Mesothelial cell of epicardium (in vitro differentiated cells): ENCODE data around the gene ANKMY1. TPM values are rescaled to one million over a fixed set of nuclear protein-coding genes. Genes with fewer than 3 reads are reported as not detected.

Experiments used
- DNase-seq, 2 experiments: peaks; one replicate each; pipeline ENCODE4 v3.0.0; 2021; ENCODE audit warnings: low spot score in 2 of 2; ENCODE audit not compliant: unreplicated experiment in 2 of 2
- H3K27ac Mint-ChIP-seq: 2 replicates; pipeline ENCODE4 v1.8.0; 2021; ENCODE audit warnings: mixed read lengths
- H3K27me3 Mint-ChIP-seq: 2 replicates; pipeline ENCODE4 v1.8.0; 2021; ENCODE audit warnings: low read depth, mixed read lengths
- H3K36me3 Mint-ChIP-seq: 2 replicates; pipeline ENCODE4 v1.8.0; 2021; ENCODE audit warnings: mixed read lengths
- H3K4me1 Mint-ChIP-seq: 2 replicates; pipeline ENCODE4 v1.8.0; 2021; ENCODE audit warnings: mixed read lengths
- H3K4me3 Mint-ChIP-seq: 2 replicates; pipeline ENCODE4 v1.8.0; 2021; ENCODE audit warnings: mild to moderate bottlenecking, moderate library complexity, mixed read lengths
- H3K9me3 Mint-ChIP-seq: 2 replicates; pipeline ENCODE4 v1.8.0; 2021; ENCODE audit warnings: mixed read lengths
- CTCF ChIP-seq: fragments of 200-600 bp; sonication (generic); IDR thresholded peaks from one replicate; pipeline ENCODE4 v1.5.0; 2021; ENCODE audit warnings: antibody characterized with exemption; ENCODE audit not compliant: unreplicated experiment
- total RNA-seq: library from RNA; stranded (reverse); gene quantifications from 3 replicates; pipeline ENCODE4 v1.2.1, GENCODE V29; 2021

ANKMY1 gene
- total RNA-seq, 1 donor from 2014 or later = 29.8 TPM

GRCh38 chr2:240464514-240465241 is 93.1 kb downstream of the ANKMY1 start:
- H3K9me3 Mint-ChIP-seq = no peaks in the 10 kb centered on the region
- no peak overlapping the region for H3K27ac Mint-ChIP-seq
- peaks cover 7% of the 10 kb centered on the region for H3K36me3 Mint-ChIP-seq
- no peak overlapping the region for H3K4me3 Mint-ChIP-seq
- H3K27me3 Mint-ChIP-seq = no peaks in the 10 kb centered on the region
- TF ChIP-seq CTCF = no peak
- peak in 1 of 2 experiments; percentile 16 for DNase-seq
- H3K4me1 Mint-ChIP-seq = peaks cover 11% of the 10 kb centered on the region

GRCh38 chr2:240463866-240464481 is 93.8 kb downstream of the ANKMY1 start:
- H3K4me1 Mint-ChIP-seq = peaks cover 4% of the 10 kb centered on the region
- no peak overlapping the region for H3K4me3 Mint-ChIP-seq
- no peak overlapping the region for H3K27ac Mint-ChIP-seq
- peaks cover 7% of the 10 kb centered on the region for H3K36me3 Mint-ChIP-seq
- TF ChIP-seq CTCF = no peak
- no peaks in the 10 kb centered on the region for H3K9me3 Mint-ChIP-seq
- DNase-seq = peak in 1 of 2 experiments; percentile 21
- no peaks in the 10 kb centered on the region for H3K27me3 Mint-ChIP-seq

GRCh38 chr2:240463274-240463865 is 94.4 kb downstream of the ANKMY1 start:
- Mint-ChIP-seq H3K27me3 (no peaks in the 10 kb centered on the region), H3K4me1 (peaks cover 4% of the 10 kb centered on the region), H3K27ac (no peak overlapping the region), H3K9me3 (no peaks in the 10 kb centered on the region), H3K36me3 (peaks cover 7% of the 10 kb centered on the region), H3K4me3 (no peak overlapping the region)
- no peak for TF ChIP-seq CTCF
- DNase-seq = peak; percentile 11 to 34

GRCh38 chr2:240462707-240463273 is 95.0 kb downstream of the ANKMY1 start:
- no peak overlapping the region for H3K4me3 Mint-ChIP-seq
- H3K36me3 Mint-ChIP-seq = peaks cover 7% of the 10 kb centered on the region
- peaks cover 9% of the 10 kb centered on the region for H3K4me1 Mint-ChIP-seq
- H3K27ac Mint-ChIP-seq = no peak overlapping the region
- peak; percentile 11 to 20 for DNase-seq
- H3K27me3 Mint-ChIP-seq = no peaks in the 10 kb centered on the region
- no peaks in the 10 kb centered on the region for H3K9me3 Mint-ChIP-seq
- TF ChIP-seq CTCF = no peak

GRCh38 chr2:240462073-240462706 is 95.6 kb downstream of the ANKMY1 start:
- Mint-ChIP-seq H3K4me3 (no peak overlapping the region), H3K36me3 (peaks cover 7% of the 10 kb centered on the region), H3K27ac (no peak overlapping the region), H3K4me1 (peaks cover 14% of the 10 kb centered on the region), H3K27me3 (no peaks in the 10 kb centered on the region), H3K9me3 (no peaks in the 10 kb centered on the region)
- peak; percentile 19 to 33 for DNase-seq
- no peak for TF ChIP-seq CTCF
